ENCODE results near the gene PDK2. TPM values are rescaled to one million over a fixed set of nuclear protein-coding genes. Genes with fewer than 3 reads are reported as not detected.

PDK2 gene
- polyA plus RNA-seq, 4 donors = 112 to 131 (median 117) TPM

Other genes with a start within 250 kb of the PDK2 start
- 1 to 10 TPM in 1 of 4 donors, under 1 TPM in 1, not detected in 2; 0.96 to 1.1 TPM for gene TAC4, start 247.3 kb upstream of the PDK2 start, polyA plus RNA-seq (ENCODE audit: insufficient read length in 4 of 4)
- gene DLX4, start 126.2 kb upstream of the PDK2 start, polyA plus RNA-seq (ENCODE audit: insufficient read length in 4 of 4) = under 1 TPM; 0.49 to 0.66 (median 0.55) TPM
- 1 to 10 TPM in 3 of 4 donors, under 1 TPM in 1; 0.71 to 2.0 (median 1.5) TPM for gene DLX3, start 100.1 kb upstream of the PDK2 start, polyA plus RNA-seq (ENCODE audit: insufficient read length in 4 of 4)
- 100 to 1,000 TPM in 3 of 4 donors, 10 to 100 TPM in 1; 85.2 to 115 (median 108) TPM for gene ITGA3, start 39.2 kb upstream of the PDK2 start, polyA plus RNA-seq (ENCODE audit: insufficient read length in 4 of 4)
- 10 to 100 TPM in 3 of 4 donors, 1 to 10 TPM in 1; 9.4 to 21.7 (median 20.0) TPM for gene SAMD14, start 34.8 kb downstream of the PDK2 start, polyA plus RNA-seq (ENCODE audit: insufficient read length in 4 of 4)
- gene PPP1R9B, start 55.3 kb downstream of the PDK2 start, polyA plus RNA-seq (ENCODE audit: insufficient read length in 4 of 4) = 10 to 100 TPM; 44.8 to 55.2 (median 47.6) TPM
- 1 to 10 TPM in 1 of 4 donors, under 1 TPM in 3; 0.82 to 1.2 (median 0.89) TPM for gene SGCA, start 70.7 kb downstream of the PDK2 start, polyA plus RNA-seq (ENCODE audit: insufficient read length in 4 of 4)
- 100 to 1,000 TPM; 447 to 744 (median 516) TPM for gene COL1A1, start 106.3 kb downstream of the PDK2 start, polyA plus RNA-seq (ENCODE audit: insufficient read length in 4 of 4)
- 1 to 10 TPM in 3 of 4 donors, under 1 TPM in 1; 0.93 to 2.4 (median 1.9) TPM for gene TMEM92, start 179.1 kb downstream of the PDK2 start, polyA plus RNA-seq (ENCODE audit: insufficient read length in 4 of 4)